Measurements from ENCODE around the gene DST. TPM values are rescaled to one million over a fixed set of nuclear protein-coding genes. Genes with fewer than 3 reads are reported as not detected.

The DST gene
- total RNA-seq, 4 donors from 2014 or later = 475 to 871 (median 583) TPM

DNA sequence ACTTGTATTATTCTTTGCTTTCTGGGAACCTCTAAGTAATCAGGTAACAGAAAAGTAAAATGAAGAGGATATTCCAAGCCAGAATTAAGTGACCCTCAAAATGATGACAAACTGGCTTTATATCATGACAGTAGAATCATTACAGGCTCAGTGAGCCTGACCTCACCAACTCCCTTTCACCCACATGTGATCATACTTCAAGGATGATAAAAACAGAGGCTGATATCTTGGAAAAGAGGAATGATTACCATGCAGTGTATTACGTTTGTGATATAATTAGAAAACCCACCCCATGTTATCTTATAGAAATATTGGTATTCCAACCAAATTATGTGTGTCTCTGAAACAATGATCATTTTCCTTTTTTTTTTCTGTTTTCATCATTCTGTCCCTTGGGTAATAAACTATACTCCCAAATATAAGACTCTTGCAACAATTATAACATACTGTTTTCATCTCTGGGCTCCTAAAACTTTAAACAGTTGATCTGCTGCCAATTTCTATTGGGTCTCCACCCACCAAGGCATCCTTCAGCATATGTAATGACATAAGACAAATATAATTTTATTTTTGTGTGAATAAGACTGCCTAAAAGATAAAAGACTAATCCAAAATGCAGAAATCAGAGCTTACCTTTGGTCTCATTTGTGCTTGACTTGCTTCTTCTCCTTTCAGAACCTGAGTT, 115.7 kb downstream of the DST start:
- TF ChIP-seq, protein P1, sequence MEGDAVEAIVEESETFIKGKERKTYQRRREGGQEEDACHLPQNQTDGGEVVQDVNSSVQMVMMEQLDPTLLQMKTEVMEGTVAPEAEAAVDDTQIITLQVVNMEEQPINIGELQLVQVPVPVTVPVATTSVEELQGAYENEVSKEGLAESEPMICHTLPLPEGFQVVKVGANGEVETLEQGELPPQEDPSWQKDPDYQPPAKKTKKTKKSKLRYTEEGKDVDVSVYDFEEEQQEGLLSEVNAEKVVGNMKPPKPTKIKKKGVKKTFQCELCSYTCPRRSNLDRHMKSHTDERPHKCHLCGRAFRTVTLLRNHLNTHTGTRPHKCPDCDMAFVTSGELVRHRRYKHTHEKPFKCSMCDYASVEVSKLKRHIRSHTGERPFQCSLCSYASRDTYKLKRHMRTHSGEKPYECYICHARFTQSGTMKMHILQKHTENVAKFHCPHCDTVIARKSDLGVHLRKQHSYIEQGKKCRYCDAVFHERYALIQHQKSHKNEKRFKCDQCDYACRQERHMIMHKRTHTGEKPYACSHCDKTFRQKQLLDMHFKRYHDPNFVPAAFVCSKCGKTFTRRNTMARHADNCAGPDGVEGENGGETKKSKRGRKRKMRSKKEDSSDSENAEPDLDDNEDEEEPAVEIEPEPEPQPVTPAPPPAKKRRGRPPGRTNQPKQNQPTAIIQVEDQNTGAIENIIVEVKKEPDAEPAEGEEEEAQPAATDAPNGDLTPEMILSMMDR (IDR thresholded peaks at IDR 0.05) = no peak
- no peak for TF ChIP-seq POLR2A (IDR thresholded peaks at IDR 0.05)
- intact Hi-C loops (cut with DNase I; ENCODE audit: low total_unique reads) = no loop called here
- no peak overlapping the region for H3K4me3 ChIP-seq (ENCODE audit: low read depth, poor library complexity, severe bottlenecking)
- DNase-seq (ENCODE audit: low spot score in 2 of 2) = no peak
- 43 to 64% methylated on average over 1 of the region's 1 CpG for WGBS, 2 donors

DNA sequence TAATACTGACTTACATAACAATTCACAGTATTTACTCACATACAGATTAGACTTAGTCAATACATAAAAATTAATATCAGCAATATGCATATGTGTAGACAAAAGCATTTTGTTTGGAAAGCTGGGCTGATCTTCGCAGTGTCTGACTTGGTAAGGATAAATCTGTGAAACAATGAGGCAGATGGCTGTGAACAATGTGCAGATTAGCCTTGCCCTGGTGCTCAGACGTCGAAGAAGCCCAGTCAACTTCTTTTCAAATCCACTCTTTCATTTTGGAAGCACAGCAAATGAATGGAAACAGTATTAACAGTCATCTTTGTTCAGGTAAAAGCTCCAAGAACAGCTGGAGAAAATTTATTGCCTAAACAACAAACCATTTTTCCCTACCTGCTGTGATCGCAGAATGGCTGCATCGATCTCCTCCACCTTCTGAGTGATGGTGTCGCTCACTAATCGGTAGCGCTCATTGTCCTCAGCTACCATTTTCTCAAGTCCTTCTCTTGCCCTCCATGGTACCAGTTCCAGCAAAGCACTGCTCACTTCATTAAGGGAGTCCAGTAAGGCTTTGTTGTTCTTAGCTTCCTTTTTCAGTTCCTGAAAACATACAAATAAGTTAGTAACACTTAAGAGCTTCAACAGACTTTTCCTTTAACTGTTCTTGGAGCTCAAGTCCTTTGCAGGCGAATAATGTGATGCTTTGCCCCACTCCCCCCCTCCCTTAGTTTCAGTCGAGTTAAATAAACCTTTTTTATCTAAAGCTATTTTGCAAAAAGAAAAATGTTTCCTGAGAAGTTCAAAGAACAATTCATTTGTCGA, 116.5 kb downstream of the DST start:
- WGBS, 2 donors = 78 to 82% methylated on average over 11 of the region's 11 CpGs
- intact Hi-C loops (cut with DNase I; ENCODE audit: low total_unique reads) = no loop called here
- DNase-seq (ENCODE audit: low spot score in 2 of 2) = no peak
- no peak overlapping the region for H3K4me3 ChIP-seq (ENCODE audit: low read depth, poor library complexity, severe bottlenecking)
- TF ChIP-seq, protein P1 (IDR thresholded peaks at IDR 0.05) = no peak
- no peak for TF ChIP-seq POLR2A (IDR thresholded peaks at IDR 0.05)

DNA sequence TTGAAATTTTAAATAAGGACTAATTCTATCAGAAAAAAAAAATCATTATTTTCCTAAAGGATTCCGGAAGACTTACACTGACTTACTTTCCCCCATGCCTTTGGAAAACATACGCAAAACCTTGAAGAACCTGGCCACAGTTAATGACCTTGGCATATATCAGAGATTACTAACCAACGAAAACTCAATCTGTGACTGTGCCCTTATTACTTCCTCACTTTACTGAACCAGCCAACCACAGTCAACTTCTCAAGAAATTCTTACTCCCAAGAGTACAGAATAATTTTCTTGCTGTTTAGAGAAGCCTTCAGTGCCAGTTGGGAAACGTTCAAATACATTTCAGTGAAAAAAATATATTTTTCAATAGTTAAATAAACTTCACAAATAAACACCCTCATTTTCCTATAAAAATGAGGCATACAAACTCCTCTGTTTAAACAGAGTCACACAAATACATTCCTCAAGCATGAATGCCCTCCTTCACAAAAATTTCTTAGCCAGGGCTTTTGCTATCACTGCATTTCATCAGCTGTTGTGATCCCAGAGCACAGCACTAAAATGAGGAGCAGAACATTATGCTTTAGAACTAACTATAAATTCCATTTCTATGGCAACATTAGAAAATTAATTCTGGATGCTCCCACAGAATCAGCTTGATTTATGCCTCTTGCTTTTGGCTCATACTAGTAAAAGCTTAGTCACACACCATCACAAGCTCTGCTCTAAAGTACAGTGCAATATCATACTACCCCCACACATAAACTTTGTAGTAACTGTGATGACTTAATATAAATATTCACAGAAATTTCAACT, 117.6 kb downstream of the DST start:
- intact Hi-C loops (cut with DNase I; ENCODE audit: low total_unique reads) = no loop called here
- TF ChIP-seq, protein P1 (IDR thresholded peaks at IDR 0.05) = no peak
- no peak for TF ChIP-seq POLR2A (IDR thresholded peaks at IDR 0.05)
- no peak for DNase-seq (ENCODE audit: low spot score in 2 of 2)

DNA sequence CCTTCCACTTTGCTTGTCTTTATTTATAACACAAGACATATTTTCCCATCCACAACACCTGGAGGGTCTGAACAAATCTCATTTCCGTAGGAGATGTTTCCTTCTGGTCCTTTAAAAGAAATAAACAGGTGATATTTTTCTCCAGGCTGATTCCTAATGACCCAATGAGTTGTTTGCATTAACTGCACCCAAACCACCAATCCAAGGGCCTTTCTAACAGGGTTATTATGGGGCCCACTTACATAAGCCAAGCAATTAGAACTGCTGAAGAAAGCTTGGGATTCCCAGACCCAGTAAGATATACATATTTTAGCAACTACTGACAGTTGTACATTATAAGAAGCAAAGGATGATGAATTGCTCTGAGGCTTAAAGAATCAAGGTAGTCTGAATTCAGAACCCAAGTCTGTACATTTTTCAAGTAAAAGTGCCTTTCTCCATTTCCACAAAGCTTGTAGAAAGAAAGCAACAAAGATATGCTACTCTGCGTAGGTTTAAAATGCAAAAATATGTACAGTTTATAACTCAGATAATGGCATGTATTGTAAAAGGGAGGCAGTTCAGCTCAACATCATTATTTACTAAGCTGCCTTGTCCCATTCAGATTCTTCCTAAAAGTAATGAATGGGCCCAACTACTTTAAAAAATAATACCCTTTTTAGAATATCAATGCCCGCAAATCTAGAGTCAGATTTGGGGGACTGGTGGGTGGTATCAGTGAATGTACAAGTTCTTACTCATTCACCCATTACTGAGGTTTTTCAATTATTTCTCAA, 120.0 kb downstream of the DST start:
- WGBS, 2 donors = 93% methylated on average over 3 of the region's 3 CpGs
- no peak for DNase-seq (ENCODE audit: low spot score in 2 of 2)
- no peak for TF ChIP-seq POLR2A (IDR thresholded peaks at IDR 0.05)
- TF ChIP-seq, protein P1 (IDR thresholded peaks at IDR 0.05) = no peak
- intact Hi-C loops (cut with DNase I; ENCODE audit: low total_unique reads) = no loop called here
- no peak overlapping the region for H3K4me3 ChIP-seq (ENCODE audit: low read depth, poor library complexity, severe bottlenecking)

More for the DNA sequence above, 117.6 kb downstream of the DST start:
- 42 to 46% methylated on average over 4 of the region's 4 CpGs for WGBS, 2 donors
- H3K4me3 ChIP-seq (ENCODE audit: low read depth, poor library complexity, severe bottlenecking) = no peak overlapping the region

DNA sequence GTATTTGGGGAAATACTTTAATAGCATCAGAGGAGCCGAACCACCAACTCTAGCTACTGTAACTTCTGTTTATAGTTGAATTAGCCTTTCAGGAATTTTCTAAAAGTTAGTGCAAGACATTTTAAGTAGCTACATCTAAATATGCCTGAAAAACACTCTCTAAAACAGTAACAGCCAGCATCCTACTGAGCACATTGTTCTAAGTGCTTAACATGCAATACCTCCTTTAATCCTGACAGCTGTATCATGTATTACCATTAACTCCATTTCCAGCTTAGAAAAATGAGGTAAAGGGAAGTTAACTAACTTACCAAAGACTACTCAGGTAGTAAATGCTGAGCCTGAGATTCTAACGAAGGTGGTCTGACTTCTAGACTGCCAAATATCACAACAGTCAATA, 120.7 kb downstream of the DST start:
- intact Hi-C loops (cut with DNase I; ENCODE audit: low total_unique reads) = no loop called here
- TF ChIP-seq, protein P1 (IDR thresholded peaks at IDR 0.05) = no peak
- no peak for TF ChIP-seq POLR2A (IDR thresholded peaks at IDR 0.05)
- WGBS, 2 donors = 69 to 71% methylated on average over 2 of the region's 2 CpGs

More for the DNA sequence above, 120.7 kb downstream of the DST start:
- H3K4me3 ChIP-seq (ENCODE audit: low read depth, poor library complexity, severe bottlenecking) = no peak overlapping the region
- DNase-seq (ENCODE audit: low spot score in 2 of 2) = no peak
